ENCODE results near the gene SP140L. TPM values are rescaled to one million over a fixed set of nuclear protein-coding genes. Genes with fewer than 3 reads are reported as not detected.

Gene SP140L
- total and polyA plus RNA-seq, 2 of the 8 experiments (the other 6 are each of a cell fraction or from before 2014, with no cell fraction given), result 0.36 to 1.5 TPM

GRCh38 chr2:230356084-230356483 is 29.1 kb downstream of the SP140L start:
- H3K4me3 ChIP-seq (ENCODE audit: extremely low read depth in 1 of 4, insufficient read depth in 2 of 4, low read depth in 3 of 4, low read length in 4 of 4), result no peak overlapping the region
- no peak for DNase-seq (ENCODE audit: low read depth in 1 of 2, low spot score in 2 of 2)
- H3K23me2 ChIP-seq (ENCODE audit: low read depth, low read length), result no peaks in the 10 kb centered on the region
- no peak overlapping the region for H3K56ac ChIP-seq (replicated peaks; ENCODE audit: insufficient read length, low read depth, low read length)
- no peaks in the 10 kb centered on the region for H3K27me3 ChIP-seq (replicated peaks in 1 of 4; ENCODE audit: control insufficient read depth in 3 of 4, extremely low read depth in 1 of 4, insufficient read depth in 3 of 4, low read length in 3 of 4)
- no peak overlapping the region for H2BK15ac ChIP-seq (ENCODE audit: low read length)
- no peak overlapping the region for H3K9ac ChIP-seq (replicated peaks in 1 of 4; ENCODE audit: extremely low read depth in 1 of 4, low read depth in 3 of 4, low read length in 3 of 4)
- no peak overlapping the region for H2BK20ac ChIP-seq (ENCODE audit: low read length)
- H4K91ac ChIP-seq (replicated peaks; ENCODE audit: insufficient read length, low read length), result no peak overlapping the region
- H4K8ac ChIP-seq (ENCODE audit: extremely low read depth, insufficient read depth, low read length), result no peak overlapping the region
- no peaks in the 10 kb centered on the region for H3K79me2 ChIP-seq (ENCODE audit: control insufficient read depth in 1 of 2, insufficient read depth in 2 of 2, low read length in 2 of 2)
- CTCF ChIA-PET (ENCODE audit: partially characterized antibody), result no interaction called here
- H4K5ac ChIP-seq (ENCODE audit: insufficient read length, low read depth, low read length), result no peak overlapping the region
- no peak for FAIRE-seq
- no peaks in the 10 kb centered on the region for H3K4me1 ChIP-seq (replicated peaks in 1 of 4; ENCODE audit: control insufficient read depth in 3 of 4, insufficient read depth in 4 of 4, low read length in 3 of 4)
- H3K18ac ChIP-seq (ENCODE audit: extremely low read depth, low read length), result no peak overlapping the region
- 0 out of 2 replicates have a peak overlapping the region, but pooled peaks have one; percentile 32 for H2AFZ ChIP-seq (ENCODE audit: low read length)
- H4K20me1 ChIP-seq (replicated peaks in 1 of 2; ENCODE audit: control insufficient read depth in 1 of 2, insufficient read depth in 2 of 2, low read length in 2 of 2), result no peaks in the 10 kb centered on the region
- no peak overlapping the region for H3K4me2 ChIP-seq (ENCODE audit: insufficient read depth in 1 of 2, low read depth in 2 of 2, low read length in 2 of 2)
- H2BK12ac ChIP-seq (ENCODE audit: low read depth, low read length), result no peak overlapping the region
- POLR2A ChIA-PET (ENCODE audit: partially characterized antibody), result no interaction called here
- no peak overlapping the region for H3K14ac ChIP-seq (ENCODE audit: insufficient read length)
- no peak overlapping the region for H3K23ac ChIP-seq (ENCODE audit: insufficient read length)
- no peak overlapping the region for H3K4ac ChIP-seq (replicated peaks; ENCODE audit: insufficient read length, low read depth, low read length)
- H3K36me3 ChIP-seq (ENCODE audit: control insufficient read depth in 2 of 4, insufficient read depth in 4 of 4, low read length in 3 of 4), result no peaks in the 10 kb centered on the region
- no peak overlapping the region for H2BK120ac ChIP-seq (replicated peaks; ENCODE audit: low read depth, low read length)
- WGBS, 2 experiments (ENCODE audit: extremely low coverage in 1 of 2, insufficient coverage in 1 of 2, insufficient read length in 1 of 2, insufficient replicate concordance in 2 of 2, low coverage in 1 of 2, low lambda C conversion rate in 2 of 2, missing lambda C conversion rate in 1 of 2), result 94% methylated on average over 2 of the region's 2 CpGs; no CpG with 5 or more reads in 1 of the 2 experiments
- no peak for TF ChIP-seq USF2 (IDR thresholded peaks at IDR 0.05; ENCODE audit: low read length)
- no peak for TF ChIP-seq BACH1 (IDR thresholded peaks at IDR 0.05; ENCODE audit: low read length)
- no peak for TF ChIP-seq SP2 (IDR thresholded peaks at IDR 0.05; ENCODE audit: low read length)
- TF ChIP-seq NANOG (IDR thresholded peaks at IDR 0.05; ENCODE audit: insufficient read depth, low read depth, low read length, poor library complexity, severe bottlenecking), result no peak
- no peak for TF ChIP-seq CREB1 (IDR thresholded peaks at IDR 0.05)
- H2AK5ac ChIP-seq (ENCODE audit: low read depth, low read length), result no peak overlapping the region
- no peak overlapping the region for H3K27ac ChIP-seq (ENCODE audit: low read depth, low read length)
- no peak overlapping the region for H2BK5ac ChIP-seq (ENCODE audit: low read depth, low read length)
- peaks cover 0 to 6% of the 10 kb centered on the region in 2 experiments; a peak in 1 of 4 replicates for H3K9me3 ChIP-seq (ENCODE audit: insufficient read depth in 2 of 2, low read depth in 1 of 2, low read length in 1 of 2)
- H3K79me1 ChIP-seq (ENCODE audit: low read depth, low read length), result no peaks in the 10 kb centered on the region

Data from H1 (cell line).